CD4-positive, alpha-beta T cell treated with Interleukin-10 for 1 hour (primary cell): ENCODE data around the gene STAT3.
"Not testable (repeated sequence)": the region's sequence is repeated elsewhere in the genome, so short reads cannot be mapped to it uniquely, and the experiment has no call there.

Source experiments
- DNase-seq: peaks from one replicate; pipeline ENCODE4 v3.0.0-alpha.2; 2020

Gene STAT3

DNA sequence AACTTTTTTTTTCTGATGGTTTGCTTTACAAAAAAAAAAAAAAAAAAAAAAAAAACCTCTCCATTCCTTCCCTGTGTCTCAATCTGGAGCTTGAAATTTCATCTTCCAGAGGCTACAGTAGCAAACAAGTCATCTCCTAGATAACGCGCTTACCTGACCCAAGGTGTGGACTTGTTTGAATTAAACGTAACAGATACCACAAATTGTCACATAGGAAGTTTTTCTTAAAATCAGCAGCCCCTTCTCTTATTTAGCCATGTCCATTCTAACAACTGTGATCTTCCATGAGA is 114.0 kb downstream of the STAT3 start:
- DNase-seq = peak; percentile 37

DNA sequence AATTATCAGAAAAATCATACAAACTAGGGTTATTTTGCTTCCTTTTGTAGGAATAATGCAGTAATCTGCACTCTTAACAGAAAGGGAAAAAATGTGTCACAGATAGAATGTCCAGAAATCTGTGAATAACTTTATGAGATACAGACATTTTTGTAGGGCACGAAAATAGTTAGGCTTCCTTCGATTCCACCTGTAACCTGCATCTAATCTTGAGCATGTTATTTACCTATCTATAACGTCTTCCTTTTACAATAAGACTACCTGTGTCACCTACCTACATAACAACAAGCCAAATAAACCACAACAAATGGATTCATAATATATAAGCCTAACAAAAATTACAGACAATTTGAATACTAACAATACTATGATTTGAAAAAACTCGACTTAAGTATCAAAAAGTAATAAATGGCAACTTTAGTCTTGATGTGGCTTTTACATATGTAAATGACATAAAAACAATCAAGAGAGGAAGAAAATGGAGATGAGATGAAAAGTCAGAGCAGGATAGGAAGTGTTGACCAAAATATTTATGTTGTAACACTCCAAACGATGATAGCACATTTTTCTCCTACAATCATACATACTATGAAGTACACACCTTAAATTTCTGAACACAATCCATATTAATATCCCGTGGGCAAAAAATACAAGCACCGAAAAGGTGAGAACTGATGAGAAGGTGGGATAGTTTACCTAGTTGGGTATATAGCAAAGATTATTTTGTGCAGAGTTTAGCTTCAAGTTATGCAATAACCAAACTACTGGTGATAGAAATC is 114.6 kb downstream of the STAT3 start:
- peak; percentile 51 for DNase-seq

DNA sequence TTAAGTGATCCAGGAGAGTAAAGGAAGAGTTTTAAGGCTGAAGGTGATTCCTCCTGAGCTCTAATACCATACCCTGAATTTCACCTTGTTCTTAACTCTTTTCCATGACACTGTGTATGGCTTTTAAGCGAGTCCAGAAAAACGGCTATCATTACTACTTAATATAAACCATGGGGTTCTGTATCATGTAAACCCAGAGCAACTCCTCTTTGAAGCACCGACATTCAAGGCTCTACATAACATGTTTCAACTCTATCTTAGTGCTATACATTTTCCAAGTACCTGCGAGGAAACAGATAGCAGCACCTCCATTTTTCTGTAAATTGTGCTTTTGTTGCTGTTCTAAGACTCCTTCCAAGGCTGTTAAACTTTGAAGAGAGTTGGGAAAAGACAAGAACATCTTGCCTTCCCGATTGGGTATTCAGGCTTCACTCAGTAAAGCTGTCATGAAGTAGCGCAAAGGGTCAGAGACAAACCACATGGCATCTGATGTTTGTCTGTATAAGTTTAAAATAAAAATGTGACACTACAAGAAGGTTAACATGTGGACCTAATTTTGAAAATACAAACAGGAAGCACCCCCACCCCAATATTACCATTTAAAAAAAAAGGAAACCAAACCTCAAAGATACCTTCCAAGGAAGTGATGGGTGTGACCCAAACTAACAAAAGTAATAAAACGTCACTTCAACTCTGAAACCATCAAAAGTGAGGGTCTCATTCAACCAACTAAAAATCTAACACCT is 115.9 kb downstream of the STAT3 start:
- peak; percentile 75 for DNase-seq

DNA sequence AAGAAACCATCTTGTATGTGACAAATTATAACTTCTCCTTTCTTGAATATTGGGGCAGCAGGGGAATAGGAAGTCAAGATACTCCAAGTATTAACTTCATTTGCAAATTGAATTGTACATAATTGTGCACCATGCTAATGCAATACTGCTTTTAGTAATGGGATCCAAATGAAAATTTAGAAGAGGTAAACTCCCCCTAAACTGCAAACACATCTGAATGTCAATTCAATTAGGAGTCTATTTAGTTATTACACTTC is 116.5 kb downstream of the STAT3 start:
- DNase-seq = no peak

GRCh38 chr17:42271006-42271778 is 117.0 kb downstream of the STAT3 start:
- peak; percentile 59 for DNase-seq

DNA sequence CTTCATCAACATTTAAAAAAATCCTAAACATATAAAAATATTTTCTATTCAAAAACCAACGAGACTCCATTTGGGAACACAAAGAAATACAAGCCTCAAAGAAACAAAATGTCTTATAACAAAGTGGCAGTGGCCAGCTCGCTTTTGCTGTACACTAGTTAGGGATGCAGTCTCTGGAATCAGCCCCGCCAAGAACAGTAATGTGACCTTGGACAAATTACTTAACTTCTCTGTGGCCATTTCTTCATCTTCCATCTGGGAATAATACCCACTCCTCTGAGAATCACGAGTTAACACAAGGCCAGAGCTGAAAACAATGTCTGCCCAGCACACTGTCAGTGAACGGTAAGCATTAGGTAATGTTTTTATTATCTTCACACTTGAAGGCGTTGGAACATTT is 117.6 kb downstream of the STAT3 start:
- no peak for DNase-seq

DNA sequence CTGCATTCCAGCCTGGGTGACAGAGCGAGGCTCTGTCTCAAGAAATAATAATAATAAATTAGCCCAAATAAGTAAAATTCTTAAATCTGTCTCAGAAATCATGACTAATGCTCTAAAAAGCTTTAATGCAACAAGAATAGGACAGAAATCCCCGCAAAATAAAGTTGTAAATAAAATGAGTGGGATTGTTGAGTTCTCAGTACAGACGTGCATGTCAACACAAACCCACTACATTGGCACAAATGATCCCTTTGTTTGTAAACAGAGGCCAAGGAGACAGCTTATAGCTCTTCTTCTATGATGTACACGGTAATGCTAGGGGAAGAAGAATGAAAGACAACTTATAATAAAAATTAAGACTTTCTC is 118.1 kb downstream of the STAT3 start:
- no peak for DNase-seq

DNA sequence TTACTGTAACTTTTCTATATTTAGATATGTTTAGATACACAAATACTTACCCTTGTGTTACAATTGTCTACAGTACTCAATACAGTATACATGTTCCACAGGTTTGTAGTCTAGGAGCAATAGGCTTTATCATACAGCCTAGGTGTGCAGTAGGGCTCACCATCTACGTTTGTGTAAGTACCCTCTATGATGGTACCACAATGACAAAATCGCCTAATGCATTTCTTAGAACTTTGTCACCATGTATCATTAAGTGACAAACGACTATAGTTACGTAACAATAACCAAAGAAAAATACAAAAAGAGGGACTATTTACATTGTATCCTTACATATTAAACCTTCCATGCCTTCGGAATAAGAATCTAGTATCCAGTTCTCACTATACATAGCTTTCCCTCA is 120.0 kb downstream of the STAT3 start:
- no peak for DNase-seq

GRCh38 chr17:42266918-42267766 is 121.1 kb downstream of the STAT3 start:
- peak; percentile 83 for DNase-seq

- no peak for DNase-seq
These were observed 121.8 kb downstream of the STAT3 start for GRCh38 chr17:42266462-42266861.

DNA sequence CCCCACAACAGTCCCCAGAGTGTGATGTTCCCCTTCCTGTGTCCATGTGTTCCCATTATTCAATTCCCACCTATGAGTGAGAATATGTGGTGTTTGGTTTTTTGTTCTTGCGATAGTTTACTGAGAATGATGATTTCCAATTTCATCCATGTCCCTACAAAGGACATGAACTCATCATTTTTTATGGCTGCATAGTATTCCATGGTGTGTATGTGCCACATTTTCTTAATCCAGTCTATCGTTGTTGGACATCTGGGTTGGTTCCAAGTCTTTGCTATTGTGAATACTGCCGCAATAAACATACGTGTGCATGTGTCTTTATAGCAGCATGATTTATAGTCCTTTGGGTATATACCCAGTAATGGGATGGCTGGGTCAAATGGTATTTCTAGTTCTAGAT is 123.9 kb downstream of the STAT3 start:
- DNase-seq = not testable (repeated sequence)
